ENCODE measurements around the gene P2RY11.

The P2RY11 gene

GRCh38 chr19:10111405-10111811 lies at the start of gene P2RY11:
Gene P2RY11, plus strand, starts transcription at chr19:10111693. Its CDS starts 29 bp downstream, at chr19:10111722.
- Histone ChIP-seq H3K27ac (no peak within 1 kb of the TSS), H3K36me3 (peaks cover 60 to 73% (median 67%) of the 10 kb centered on the region in 3 donors), H3K4me3 (no peak within 1 kb of the TSS), H3K4me1 (peaks cover 0 to 29% (median 17%) of the 10 kb centered on the region in 4 donors), H3K27me3 (no peaks in the 10 kb centered on the region), H3K9me3 (no peaks in the 10 kb centered on the region)
- TF ChIP-seq CTCF (IDR thresholded peaks at IDR 0.05): no peak
- DNase-seq: no peak
- intact Hi-C loops (cut with DNase I; ENCODE audit: low total_unique reads): no loop called here

GRCh38 chr19:10061717-10062310 lies 49.7 kb upstream of the P2RY11 start:
- Histone ChIP-seq H3K9me3 (no peaks in the 10 kb centered on the region), H3K27ac (no peak overlapping the region), H3K27me3 (peaks cover 0 to 44% of the 10 kb centered on the region in 2 donors), H3K4me1 (no peaks in the 10 kb centered on the region), H3K4me3 (no peak overlapping the region), H3K36me3 (no peaks in the 10 kb centered on the region)
- TF ChIP-seq CTCF (IDR thresholded peaks at IDR 0.05): no peak
- DNase-seq: no peak
- intact Hi-C loops (cut with DNase I; ENCODE audit: low total_unique reads): no loop called here

- H3K4me3 ChIP-seq: no peak overlapping the region
- intact Hi-C loops (cut with DNase I; ENCODE audit: low total_unique reads): no loop called here
- H3K36me3 ChIP-seq: no peaks in the 10 kb centered on the region
- H3K4me1 ChIP-seq: no peaks in the 10 kb centered on the region
- no peak for DNase-seq
- peaks cover 0 to under 1% (median 0%) of the 10 kb centered on the region in 3 donors for H3K9me3 ChIP-seq
- H3K27ac ChIP-seq: no peak overlapping the region
- peaks cover 0 to 40% of the 10 kb centered on the region in 2 donors for H3K27me3 ChIP-seq
- no peak for TF ChIP-seq CTCF (IDR thresholded peaks at IDR 0.05)
Observed at GRCh38 chr19:10068205-10068604, 43.3 kb upstream of the P2RY11 start.

GRCh38 chr19:10069046-10069445 lies 42.4 kb upstream of the P2RY11 start:
- H3K27ac ChIP-seq: no peak overlapping the region
- intact Hi-C loops (cut with DNase I; ENCODE audit: low total_unique reads): no loop called here
- H3K9me3 ChIP-seq: peaks cover 2 to 8% (median 4%) of the 10 kb centered on the region in 3 donors
- H3K36me3 ChIP-seq: no peaks in the 10 kb centered on the region
- no peaks in the 10 kb centered on the region for H3K4me1 ChIP-seq
- no peak for DNase-seq
- H3K27me3 ChIP-seq: peaks cover 0 to 38% of the 10 kb centered on the region in 2 donors
- no peak for TF ChIP-seq CTCF (IDR thresholded peaks at IDR 0.05)
- H3K4me3 ChIP-seq: no peak overlapping the region

- Histone ChIP-seq H3K4me3 (no peak overlapping the region), H3K9me3 (peaks cover 2 to 11% (median 6%) of the 10 kb centered on the region in 3 donors), H3K27ac (no peak overlapping the region), H3K36me3 (no peaks in the 10 kb centered on the region), H3K4me1 (no peaks in the 10 kb centered on the region), H3K27me3 (peaks cover 0 to 33% of the 10 kb centered on the region in 2 donors)
- no peak for TF ChIP-seq CTCF (IDR thresholded peaks at IDR 0.05)
- intact Hi-C loops (cut with DNase I; ENCODE audit: low total_unique reads): no loop called here
- no peak for DNase-seq
Observed at GRCh38 chr19:10070730-10071446, 40.6 kb upstream of the P2RY11 start.
